Measurements from ENCODE around the gene AREG.

AREG gene

GRCh38 chr4:74433541-74434172, 11.3 kb upstream of the AREG start:
- DNase-seq, result no peak

- no peak for DNase-seq
Measured at GRCh38 chr4:74435296-74435695, 9.6 kb upstream of the AREG start.

GRCh38 chr4:74437866-74438265, 7.1 kb upstream of the AREG start:
- no peak for DNase-seq

GRCh38 chr4:74438661-74439060, 6.3 kb upstream of the AREG start:
- no peak for DNase-seq

GRCh38 chr4:74439952-74440351, 5.0 kb upstream of the AREG start:
- no peak for DNase-seq

- DNase-seq, result no peak
Measured at GRCh38 chr4:74440356-74440755, 4.6 kb upstream of the AREG start.

GRCh38 chr4:74441744-74442143, 3.2 kb upstream of the AREG start:
- no peak for DNase-seq

- no peak for DNase-seq
Measured at GRCh38 chr4:74446193-74446868, 1.4 kb downstream of the AREG start.

GRCh38 chr4:74446896-74447295, 2.0 kb downstream of the AREG start:
- DNase-seq, result no peak

- DNase-seq, result no peak
Measured at GRCh38 chr4:74447636-74448233, 2.8 kb downstream of the AREG start.

GRCh38 chr4:74449571-74450297, 4.8 kb downstream of the AREG start:
- DNase-seq, result no peak

GRCh38 chr4:74450298-74450683, 5.4 kb downstream of the AREG start:
- no peak for DNase-seq

- no peak for DNase-seq
Measured at GRCh38 chr4:74451214-74451661, 6.3 kb downstream of the AREG start.

- DNase-seq, result no peak
Measured at GRCh38 chr4:74453037-74453635, 8.2 kb downstream of the AREG start.

- no peak for DNase-seq
Measured at GRCh38 chr4:74453829-74454742, 9.2 kb downstream of the AREG start.

GRCh38 chr4:74455361-74456055, 10.6 kb downstream of the AREG start:
- DNase-seq, result no peak

GRCh38 chr4:74456056-74456744, 11.3 kb downstream of the AREG start:
- no peak for DNase-seq

- no peak for DNase-seq
Measured at GRCh38 chr4:74456849-74457395, 12.0 kb downstream of the AREG start.

GRCh38 chr4:74460833-74461232, 15.9 kb downstream of the AREG start:
- DNase-seq, result no peak

- no peak for DNase-seq
Measured at GRCh38 chr4:74463123-74463522, 18.2 kb downstream of the AREG start.

- no peak for DNase-seq
Measured at GRCh38 chr4:74464291-74464690, 19.4 kb downstream of the AREG start.

Data from NCI-H1694 treated with DMSO at 0.1 percent for 48 hours (cell line).